ENCODE results near the gene YWHAQ. TPM values are rescaled to one million over a fixed set of nuclear protein-coding genes. Genes with fewer than 3 reads are reported as not detected.

Gene YWHAQ
- total and polyA plus RNA-seq, 3 donors from 2014 or later, result 260 to 374 (median 261) TPM

DNA sequence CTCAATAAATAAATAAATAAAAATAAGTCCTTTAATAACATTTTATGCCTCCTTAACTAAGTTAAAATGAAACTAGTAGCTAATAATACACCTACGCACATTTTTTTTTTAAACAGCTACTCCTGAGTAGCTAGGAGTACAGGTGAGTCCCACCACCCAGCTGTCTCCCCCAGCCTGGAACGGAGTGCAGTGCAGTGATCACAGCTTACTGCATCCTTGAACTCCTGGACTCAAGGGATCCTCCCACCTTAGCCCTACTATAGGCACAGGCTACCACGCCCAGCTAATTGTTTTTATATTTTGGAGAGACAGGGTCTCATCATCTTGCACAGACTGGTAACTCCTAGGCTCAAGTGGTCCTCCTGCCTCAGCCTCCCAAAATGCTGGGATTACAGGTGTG lies 28.4 kb downstream of the YWHAQ start:
- Histone ChIP-seq H3K36me3 (ENCODE audit: low read depth, missing control alignments) (no peaks in the 10 kb centered on the region), H3K4me3 (no peak overlapping the region), H3K27ac (no peak overlapping the region), H3K4me1 (no peaks in the 10 kb centered on the region), H3K9me3 (no peaks in the 10 kb centered on the region), H3K27me3 (no peaks in the 10 kb centered on the region)
- 86 to 88% methylated on average over 3 of the region's 3 CpGs for WGBS, 2 donors
- TF ChIP-seq, protein P1, sequence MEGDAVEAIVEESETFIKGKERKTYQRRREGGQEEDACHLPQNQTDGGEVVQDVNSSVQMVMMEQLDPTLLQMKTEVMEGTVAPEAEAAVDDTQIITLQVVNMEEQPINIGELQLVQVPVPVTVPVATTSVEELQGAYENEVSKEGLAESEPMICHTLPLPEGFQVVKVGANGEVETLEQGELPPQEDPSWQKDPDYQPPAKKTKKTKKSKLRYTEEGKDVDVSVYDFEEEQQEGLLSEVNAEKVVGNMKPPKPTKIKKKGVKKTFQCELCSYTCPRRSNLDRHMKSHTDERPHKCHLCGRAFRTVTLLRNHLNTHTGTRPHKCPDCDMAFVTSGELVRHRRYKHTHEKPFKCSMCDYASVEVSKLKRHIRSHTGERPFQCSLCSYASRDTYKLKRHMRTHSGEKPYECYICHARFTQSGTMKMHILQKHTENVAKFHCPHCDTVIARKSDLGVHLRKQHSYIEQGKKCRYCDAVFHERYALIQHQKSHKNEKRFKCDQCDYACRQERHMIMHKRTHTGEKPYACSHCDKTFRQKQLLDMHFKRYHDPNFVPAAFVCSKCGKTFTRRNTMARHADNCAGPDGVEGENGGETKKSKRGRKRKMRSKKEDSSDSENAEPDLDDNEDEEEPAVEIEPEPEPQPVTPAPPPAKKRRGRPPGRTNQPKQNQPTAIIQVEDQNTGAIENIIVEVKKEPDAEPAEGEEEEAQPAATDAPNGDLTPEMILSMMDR (IDR thresholded peaks at IDR 0.05), result no peak
- TF ChIP-seq POLR2A (IDR thresholded peaks at IDR 0.05), result no peak
- intact Hi-C loops (cut with DNase I; ENCODE audit: low total_unique reads), result no loop called here
- DNase-seq, result no peak

DNA sequence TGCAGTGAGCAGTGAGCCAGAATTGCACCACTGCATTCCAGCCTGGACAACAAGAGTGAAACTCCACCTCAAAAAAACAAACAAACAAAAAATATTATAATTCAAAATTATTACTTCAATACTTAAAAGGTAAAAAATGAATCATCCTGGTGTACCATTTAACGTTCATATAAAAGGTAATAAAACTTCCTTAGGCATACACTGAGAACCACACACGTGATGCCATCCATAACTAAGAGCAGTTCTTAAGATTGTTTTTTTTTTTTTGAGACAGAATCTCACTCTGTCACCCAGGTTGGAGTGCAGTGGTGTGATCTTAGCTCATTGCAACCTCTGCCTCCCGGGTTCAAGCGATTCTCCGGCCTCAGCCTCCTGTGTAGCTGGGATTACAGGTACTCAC lies 29.4 kb downstream of the YWHAQ start:
- TF ChIP-seq, protein P1 (IDR thresholded peaks at IDR 0.05), result no peak
- TF ChIP-seq POLR2A (IDR thresholded peaks at IDR 0.05), result no peak
- H3K27me3 ChIP-seq, result no peaks in the 10 kb centered on the region
- 93 to 97% methylated on average over 5 of the region's 5 CpGs for WGBS, 2 donors
- H3K27ac ChIP-seq, result no peak overlapping the region
- intact Hi-C loops (cut with DNase I; ENCODE audit: low total_unique reads), result no loop called here
- no peak overlapping the region for H3K4me3 ChIP-seq
- no peaks in the 10 kb centered on the region for H3K9me3 ChIP-seq
- no peak for DNase-seq
- H3K36me3 ChIP-seq (ENCODE audit: low read depth, missing control alignments), result no peaks in the 10 kb centered on the region
- no peaks in the 10 kb centered on the region for H3K4me1 ChIP-seq

DNA sequence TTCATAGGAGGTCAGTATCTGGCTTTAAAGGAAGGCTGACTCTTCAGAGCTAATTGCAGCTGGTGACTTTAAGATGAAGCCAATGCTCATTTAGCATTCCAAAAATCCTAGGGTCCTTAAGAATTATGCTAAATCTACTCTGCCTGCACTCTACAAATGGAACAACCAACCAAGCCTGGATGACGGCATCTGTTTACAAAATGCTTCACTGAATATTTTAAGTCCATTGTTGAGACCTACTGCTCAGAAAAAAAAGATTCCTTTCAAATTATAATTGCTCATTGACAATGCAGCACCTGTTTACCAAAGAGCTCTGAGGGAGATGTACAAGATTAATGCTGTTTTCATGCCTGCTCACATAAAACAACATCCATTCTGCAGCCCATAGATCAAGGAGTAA lies 31.4 kb downstream of the YWHAQ start:
- TF ChIP-seq, protein P1 (IDR thresholded peaks at IDR 0.05), result no peak
- TF ChIP-seq POLR2A (IDR thresholded peaks at IDR 0.05), result no peak
- Histone ChIP-seq H3K36me3 (ENCODE audit: low read depth, missing control alignments) (no peaks in the 10 kb centered on the region), H3K27ac (no peak overlapping the region), H3K27me3 (no peaks in the 10 kb centered on the region), H3K4me1 (peaks cover 8% of the 10 kb centered on the region), H3K4me3 (no peak overlapping the region), H3K9me3 (no peaks in the 10 kb centered on the region)
- DNase-seq, result no peak
- intact Hi-C loops (cut with DNase I; ENCODE audit: low total_unique reads), result no loop called here
- WGBS, 2 donors, result 97% methylated on average over 1 of the region's 1 CpG

DNA sequence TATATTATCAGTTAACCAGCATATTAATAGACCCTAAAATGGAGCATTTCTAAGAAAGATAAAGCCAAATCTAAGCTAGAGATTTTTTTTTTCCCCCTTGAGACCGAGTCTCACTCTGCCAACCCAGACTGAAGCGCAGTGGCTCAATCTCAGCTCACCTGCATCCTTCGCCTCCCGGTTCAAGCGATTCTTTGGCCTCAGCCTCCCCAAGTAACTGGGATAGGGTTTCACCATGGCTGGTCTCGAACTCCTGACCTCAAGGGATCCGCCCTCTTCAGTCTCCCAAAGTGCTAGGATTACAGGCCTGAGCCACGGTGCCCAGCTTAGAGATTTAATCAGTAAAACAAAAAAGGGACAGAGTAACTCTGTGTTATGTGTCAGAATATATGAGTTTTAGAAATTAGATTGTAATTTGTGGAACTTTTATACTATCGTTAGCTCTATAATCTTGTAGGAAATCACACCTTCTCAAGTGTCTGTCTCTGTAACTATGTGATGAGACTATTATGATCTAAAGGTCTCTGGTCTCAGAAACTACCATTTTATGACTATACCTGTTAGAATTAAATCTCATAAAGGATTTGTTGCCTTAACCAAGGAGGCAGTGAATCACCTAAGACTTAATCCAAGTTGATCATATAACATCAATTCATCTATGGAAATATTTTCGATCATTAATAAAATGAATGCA lies 34.0 kb downstream of the YWHAQ start:
- peaks cover 15% of the 10 kb centered on the region for H3K4me1 ChIP-seq

More for the DNA sequence above, 34.0 kb downstream of the YWHAQ start:
- Histone ChIP-seq H3K36me3 (ENCODE audit: low read depth, missing control alignments) (no peaks in the 10 kb centered on the region), H3K4me3 (no peak overlapping the region), H3K27me3 (no peaks in the 10 kb centered on the region), H3K27ac (no peak overlapping the region), H3K9me3 (no peaks in the 10 kb centered on the region)
- no peak for DNase-seq
- intact Hi-C loops (cut with DNase I; ENCODE audit: low total_unique reads), result no loop called here
- WGBS, 2 donors, result 89 to 95% methylated on average over 10 of the region's 10 CpGs
- TF ChIP-seq, protein P1 (IDR thresholded peaks at IDR 0.05), result no peak
- TF ChIP-seq POLR2A (IDR thresholded peaks at IDR 0.05), result no peak

Data from testis (tissue), 3 donors.